Right lobe of liver (tissue), 6 donors: ENCODE measurements around the gene DRGX. TPM values are rescaled to one million over a fixed set of nuclear protein-coding genes. Genes with fewer than 3 reads are reported as not detected.

ENCODE experiments used
- ATAC-seq, 4 donors: fragments of 200-7000 bp; cut with Tn5 transposase; one replicate each; pipeline ENCODE4 v1.9.1; 2020; ENCODE audit warnings: mild to moderate bottlenecking in 4 of 4, moderate library complexity in 4 of 4
- DNase-seq, 3 donors: peaks; one replicate each; pipeline ENCODE4 v3.0.0-alpha.2; 2020
- H3K27ac ChIP-seq, 3 donors: fragments of 200-600 bp; one replicate each; pipeline ENCODE4 v1.8.0; 2022
- H3K27me3 ChIP-seq, 2 donors: fragments of 200-600 bp; one replicate each; pipeline ENCODE4 v1.8.0; 2022
- H3K36me3 ChIP-seq, 4 donors: fragments of 200-600 bp; sonication (generic) in 1 of 4; one replicate each; pipeline versions ENCODE4 v1.5.1 to v1.8.0; 2017 to 2022; ENCODE audit warnings: control low read depth in 1 of 4
- H3K4me1 ChIP-seq, 4 donors: fragments of 200-600 bp; sonication (generic) in 1 of 4; one replicate each; pipeline versions ENCODE4 v1.5.1 to v1.8.0; 2017 to 2022; ENCODE audit warnings: control low read depth in 1 of 4
- H3K4me3 ChIP-seq, 3 donors: fragments of 200-600 bp; one replicate each; pipeline ENCODE4 v1.8.0; 2022
- H3K9me3 ChIP-seq, 4 donors: fragments of 200-600 bp; sonication (generic) in 1 of 4; one replicate each; pipeline versions ENCODE4 v1.5.1 to v1.8.0; 2017 to 2022; ENCODE audit warnings: control low read depth in 1 of 4
- CTCF ChIP-seq, 4 donors: fragments of 200-600 bp in 3 of 4; fragments of 450-650 bp in 1 of 4; IDR thresholded peaks; one replicate each; pipeline versions ENCODE4 v1.5.1 to v1.8.0; 2016 to 2022; ENCODE audit warnings: antibody characterized with exemption in 4 of 4, mild to moderate bottlenecking in 2 of 4
- POLR2A ChIP-seq: fragments of 450-650 bp; IDR thresholded peaks from one replicate; pipeline ENCODE4 v1.6.1; 2017; ENCODE audit warnings: antibody characterized with exemption, mild to moderate bottlenecking
- WGBS: methylation state at CpG from one replicate; pipeline ENCODE4 v1.1.6; 2018; ENCODE audit warnings: low coverage, low lambda C conversion rate; ENCODE audit not compliant: insufficient coverage; ENCODE audit errors: missing lambda C conversion rate; 5-methylcytosine and 5-hydroxymethylcytosine counted together
- intact Hi-C, 2 donors: fragments of 100-400 bp; cut with DNase I; formaldehyde crosslinking; loops; one replicate each; pipeline versions ENCODE4 v1.11.2 to v1.14.1; 2022
- total RNA-seq, 6 experiments: library from RNA; depleted of rRNA in 2 of 6; stranded (reverse); fragments of >200 nt in 2 of 6; fragmentation: NEBNext Ultra II Directional in 3 of 6; extraction: Animal tissue kit (Norgen Biotek cat#: 25700) in 3 of 6; gene quantifications; one replicate each; pipeline versions ENCODE4 v1.1.0 to v1.2.4, GENCODE V29; 2016 to 2023
- donor health status: DM: no; HTN: yes; CAD: no.
- donor health status: DM: no; HTN: no; CAD: no.
- donor health status: DM: no; HTN: no; CAD: no.
- donor health status: DM: no; HTN: yes; CAD: no.
- donor health status: DM: no; HTN: yes; CAD: no.

Gene DRGX
- total RNA-seq, 6 experiments from 2014 or later: not detected

- DNase-seq: no peak
- WGBS: 14% methylated on average over 4 of the region's 7 CpGs
- TF ChIP-seq POLR2A (no peak), CTCF (IDR thresholded peaks at IDR 0.05) (no peak)
- H3K4me1 ChIP-seq: no peaks in the 10 kb centered on the region
- H3K9me3 ChIP-seq: no peaks in the 10 kb centered on the region
- no peak overlapping the region for H3K27ac ChIP-seq
- ATAC-seq: peak in 1 of 4 donors; percentile 60
- no peak overlapping the region for H3K4me3 ChIP-seq
- H3K36me3 ChIP-seq: no peaks in the 10 kb centered on the region
- intact Hi-C loops: no loop called here
- no peaks in the 10 kb centered on the region for H3K27me3 ChIP-seq
Measured at GRCh38 chr10:49410365-49411074, 14.6 kb upstream of the DRGX start.

GRCh38 chr10:49409755-49410154 lies 13.9 kb upstream of the DRGX start:
- WGBS: 95% methylated on average over 3 of the region's 4 CpGs
- intact Hi-C loops: loop anchor here (10.0 kb wide), 1 partner anchor 105 kb away; no protein-coding TSS in a partner anchor
- H3K9me3 ChIP-seq: no peaks in the 10 kb centered on the region
- no peaks in the 10 kb centered on the region for H3K36me3 ChIP-seq
- no peak overlapping the region for H3K4me3 ChIP-seq
- no peak overlapping the region for H3K27ac ChIP-seq
- ATAC-seq: no peak
- TF ChIP-seq CTCF (IDR thresholded peaks at IDR 0.05) (no peak), POLR2A (no peak)
- no peaks in the 10 kb centered on the region for H3K4me1 ChIP-seq
- H3K27me3 ChIP-seq: no peaks in the 10 kb centered on the region
- no peak for DNase-seq

GRCh38 chr10:49408519-49409306 lies 12.8 kb upstream of the DRGX start:
- DNase-seq (no peak), ATAC-seq (no peak)
- Histone ChIP-seq H3K27ac (no peak overlapping the region), H3K36me3 (no peaks in the 10 kb centered on the region), H3K4me3 (no peak overlapping the region), H3K4me1 (no peaks in the 10 kb centered on the region), H3K27me3 (no peaks in the 10 kb centered on the region), H3K9me3 (no peaks in the 10 kb centered on the region)
- TF ChIP-seq POLR2A: no peak
- TF ChIP-seq CTCF (IDR thresholded peaks at IDR 0.05): peak in 3 of 4 donors; percentile 10 to 18 (median 11)
- intact Hi-C loops: loop anchor here (10.0 kb wide), 1 partner anchor 106 kb away; no protein-coding TSS in a partner anchor
- 42% methylated on average over 13 of the region's 13 CpGs for WGBS

- Histone ChIP-seq H3K27me3 (no peaks in the 10 kb centered on the region), H3K27ac (no peak overlapping the region), H3K4me3 (no peak overlapping the region), H3K36me3 (no peaks in the 10 kb centered on the region), H3K4me1 (no peaks in the 10 kb centered on the region), H3K9me3 (no peaks in the 10 kb centered on the region)
- DNase-seq (peak; percentile 80 to 85 (median 82)), ATAC-seq (peak; percentile 89 to 97 (median 92))
- TF ChIP-seq POLR2A: no peak
- TF ChIP-seq CTCF (IDR thresholded peaks at IDR 0.05): peak; percentile 87 to 93 (median 92)
- WGBS: 0% methylated on average over 2 of the region's 2 CpGs
- intact Hi-C loops: loop anchor here (10.0 kb wide), 1 partner anchor 107 kb away; no protein-coding TSS in a partner anchor
Measured at GRCh38 chr10:49407552-49408137, 11.8 kb upstream of the DRGX start.
